ENCODE data around the gene CTR9.

GRCh38 chr11:10803676-10804075 is 52.6 kb downstream of the CTR9 start:
- TF ChIP-seq CTCF (IDR thresholded peaks at IDR 0.05) (no peak), POLR2A (IDR thresholded peaks at IDR 0.05) (no peak)
